Neural progenitor cell (in vitro differentiated cells): Measurements from ENCODE around the gene OTUD7B.

ENCODE experiments used
- CTCF ChIP-seq: fragments of 200-600 bp; sonication (generic); IDR thresholded peaks from 2 replicates; pipeline ENCODE4 v1.5.1; 2017; ENCODE audit warnings: antibody characterized with exemption, mild to moderate bottlenecking
- EZH2phosphoT487 ChIP-seq: fragments of 200-600 bp; sonication (generic); IDR thresholded peaks from 2 replicates; pipeline ENCODE4 v1.6.1; 2017; ENCODE audit warnings: antibody characterized with exemption

GRCh38 chr1:149987297-149987595, 23.3 kb downstream of the OTUD7B start:
- no peak for TF ChIP-seq CTCF
- TF ChIP-seq EZH2phosphoT487: no peak
